AG09319 (cell line): Measurements from ENCODE around the gene HS6ST3.

Experiments
- DNase-seq: peaks from one replicate; pipeline ENCODE4 v3.0.0-alpha.2; 2010; ENCODE audit warnings: low read depth; ENCODE audit errors: extremely low read depth
- CTCF ChIP-seq: IDR thresholded peaks from 2 replicates; pipeline ENCODE4 v1.5.1; 2011; ENCODE audit warnings: low read depth, mild to moderate bottlenecking, inconsistent platforms, low read length, moderate library complexity

The HS6ST3 gene

DNA sequence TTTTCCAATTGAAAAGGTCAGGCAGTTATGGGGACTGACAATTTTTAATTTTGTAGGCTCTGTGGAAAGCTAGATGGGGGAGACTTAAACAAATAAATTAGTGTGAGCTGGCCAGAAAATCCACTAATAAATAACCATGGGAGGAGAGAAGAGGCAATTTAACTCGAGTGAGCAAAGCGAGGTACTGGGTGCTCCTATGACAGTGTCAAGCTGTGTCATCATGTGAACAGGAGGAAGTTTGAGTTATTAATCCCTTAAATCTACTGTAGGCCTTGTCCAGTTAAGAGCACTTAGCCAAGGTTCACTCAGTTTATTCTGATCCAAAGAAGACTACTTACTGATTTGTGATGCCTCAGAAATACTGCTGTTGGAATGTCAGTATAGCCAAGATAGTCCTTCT is 781.6 kb downstream of the HS6ST3 start:
- no peak for DNase-seq
- no peak for TF ChIP-seq CTCF

GRCh38 chr13:96880419-96880818 is 790.5 kb downstream of the HS6ST3 start:
- TF ChIP-seq CTCF = no peak

More at GRCh38 chr13:96880419-96880818, 790.5 kb downstream of the HS6ST3 start:
- DNase-seq = no peak
